WTC11 (cell line): ENCODE results near the gene GDI1. TPM values are rescaled to one million over a fixed set of nuclear protein-coding genes. Genes with fewer than 3 reads are reported as not detected.

ENCODE experiments used
- ATAC-seq: fragments of 200-7000 bp; cut with Tn5 transposase; 2 replicates; pipeline ENCODE4 v1.10.0; 2021; ENCODE audit warnings: mild to moderate bottlenecking, moderate library complexity
- CTCF ChIA-PET: fragments of 300-600 bp; sonication (Branson Sonifier 250); formaldehyde crosslinking; loops from one replicate; lab custom pipeline; 2021; ENCODE audit warnings: antibody characterized with exemption; lab: Charles Lee
- POLR2A ChIA-PET: fragments of 350-600 bp; sonication (Branson Sonifier 250); formaldehyde crosslinking; loops from one replicate; lab custom pipeline; 2021; ENCODE audit warnings: antibody characterized with exemption; lab: Charles Lee
- DNase-seq: peaks from one replicate; pipeline ENCODE4 v3.0.0; 2021; ENCODE audit warnings: low spot score
- H3K27ac Mint-ChIP-seq: 2 replicates; pipeline ENCODE4 v1.8.0; 2021; ENCODE audit warnings: mixed read lengths
- H3K27me3 Mint-ChIP-seq: 2 replicates; pipeline ENCODE4 v1.8.0; 2021; ENCODE audit warnings: low read depth, mild to moderate bottlenecking, moderate library complexity, mixed read lengths
- H3K36me3 Mint-ChIP-seq: 2 replicates; pipeline ENCODE4 v1.8.0; 2021; ENCODE audit warnings: mixed read lengths
- H3K4me1 Mint-ChIP-seq: 2 replicates; pipeline ENCODE4 v1.8.0; 2022; ENCODE audit warnings: mixed read lengths
- H3K4me3 Mint-ChIP-seq: 2 replicates; pipeline ENCODE4 v1.8.0; 2021; ENCODE audit warnings: mild to moderate bottlenecking, moderate library complexity, mixed read lengths
- H3K9me3 Mint-ChIP-seq: 2 replicates; pipeline ENCODE4 v1.8.0; 2021; ENCODE audit warnings: mixed read lengths
- AR ChIP-seq: fragments of 250-450 bp; sonication (Bioruptor Pico); IDR thresholded peaks from 2 replicates; pipeline ENCODE4 v1.9.0; 2021; ENCODE audit warnings: mild to moderate bottlenecking
- ATF1 ChIP-seq: sonication (generic); formaldehyde crosslinking; IDR thresholded peaks from 2 replicates; pipeline ENCODE4 v1.8.1; 2023; ENCODE audit warnings: mild to moderate bottlenecking, moderate library complexity, missing genetic modification reagents
- CDX4 ChIP-seq: fragments of 250-450 bp; sonication (Bioruptor Pico); IDR thresholded peaks from 2 replicates; pipeline ENCODE4 v1.9.0; 2021; ENCODE audit warnings: moderate library complexity, mild to moderate bottlenecking, inconsistent platforms, borderline replicate concordance
- CREB1 ChIP-seq: sonication (generic); formaldehyde crosslinking; IDR thresholded peaks from 2 replicates; pipeline ENCODE4 v1.8.0; 2023; ENCODE audit warnings: mild to moderate bottlenecking, missing genetic modification reagents
- ETV6 ChIP-seq: sonication (generic); formaldehyde crosslinking; IDR thresholded peaks from 2 replicates; pipeline ENCODE4 v1.8.1; 2022; ENCODE audit warnings: mild to moderate bottlenecking, missing genetic modification reagents
- FOXJ3 ChIP-seq: sonication (generic); formaldehyde crosslinking; IDR thresholded peaks from 2 replicates; pipeline ENCODE4 v1.9.0; 2021; ENCODE audit warnings: missing genetic modification reagents, mild to moderate bottlenecking, borderline replicate concordance
- GTF2I ChIP-seq: fragments of 250-450 bp; sonication (Bioruptor Pico); conservative IDR thresholded peaks from 2 replicates; pipeline ENCODE4 v1.4.0; 2021; ENCODE audit warnings: mild to moderate bottlenecking
- HMGXB4 ChIP-seq: sonication (generic); formaldehyde crosslinking; IDR thresholded peaks from 2 replicates; pipeline ENCODE4 v1.8.1; 2023; ENCODE audit warnings: mild to moderate bottlenecking, moderate library complexity, missing genetic modification reagents
- NR1H2 ChIP-seq: sonication (generic); formaldehyde crosslinking; IDR thresholded peaks from 2 replicates; pipeline ENCODE4 v1.9.0; 2021; ENCODE audit warnings: mild to moderate bottlenecking, moderate library complexity, missing genetic modification reagents
- RELA ChIP-seq: sonication (generic); formaldehyde crosslinking; IDR thresholded peaks from 2 replicates; pipeline ENCODE4 v1.8.1; 2022; ENCODE audit warnings: missing genetic modification reagents, mild to moderate bottlenecking, borderline replicate concordance
- SMAD3 ChIP-seq: sonication (generic); formaldehyde crosslinking; IDR thresholded peaks from 2 replicates; pipeline ENCODE4 v1.8.0; 2022; ENCODE audit warnings: missing genetic modification reagents, mild to moderate bottlenecking, borderline replicate concordance
- SMAD4 ChIP-seq: sonication (generic); formaldehyde crosslinking; IDR thresholded peaks from 2 replicates; pipeline ENCODE4 v1.8.0; 2022; ENCODE audit warnings: mild to moderate bottlenecking, missing genetic modification reagents
- ZNF138 ChIP-seq: sonication (generic); formaldehyde crosslinking; conservative IDR thresholded peaks from 2 replicates; pipeline ENCODE4 v1.8.1; 2022; ENCODE audit warnings: mild to moderate bottlenecking, moderate library complexity, missing genetic modification reagents
- ZNF396 ChIP-seq: fragments of 250-450 bp; sonication (Bioruptor Pico); IDR thresholded peaks from 2 replicates; pipeline ENCODE4 v1.8.0; 2021; ENCODE audit warnings: mild to moderate bottlenecking, moderate library complexity, borderline replicate concordance
- ZNF423 ChIP-seq: fragments of 250-450 bp; sonication (Bioruptor Pico); IDR thresholded peaks from 2 replicates; pipeline ENCODE4 v2.1.2; 2022; ENCODE audit warnings: mild to moderate bottlenecking, moderate library complexity
- ZNF425 ChIP-seq: fragments of 250-450 bp; sonication (Bioruptor Pico); conservative IDR thresholded peaks from 2 replicates; pipeline ENCODE4 v1.9.0; 2021; ENCODE audit warnings: mild to moderate bottlenecking
- ZSCAN18 ChIP-seq: fragments of 250-450 bp; sonication (Bioruptor Pico); IDR thresholded peaks from 2 replicates; pipeline ENCODE4 v2.1.2; 2022; ENCODE audit warnings: mild to moderate bottlenecking, moderate library complexity
- total RNA-seq: library from RNA; stranded (reverse); gene quantifications from 3 replicates; pipeline ENCODE4 v1.2.3, GENCODE V29; 2021
- TF ChIP-seq, protein P1 (sequence below): sonication (generic); formaldehyde crosslinking; IDR thresholded peaks from 2 replicates; pipeline ENCODE4 v1.8.1; 2023; ENCODE audit warnings: mild to moderate bottlenecking, missing genetic modification reagents
- TF ChIP-seq, protein P2 (sequence below): sonication (generic); formaldehyde crosslinking; IDR thresholded peaks from 2 replicates; pipeline ENCODE4 v1.8.1; 2022; ENCODE audit warnings: mild to moderate bottlenecking, missing genetic modification reagents, moderate library complexity, borderline replicate concordance

The GDI1 gene
- total RNA-seq, 1 experiment from 2014 or later = 108 TPM

DNA sequence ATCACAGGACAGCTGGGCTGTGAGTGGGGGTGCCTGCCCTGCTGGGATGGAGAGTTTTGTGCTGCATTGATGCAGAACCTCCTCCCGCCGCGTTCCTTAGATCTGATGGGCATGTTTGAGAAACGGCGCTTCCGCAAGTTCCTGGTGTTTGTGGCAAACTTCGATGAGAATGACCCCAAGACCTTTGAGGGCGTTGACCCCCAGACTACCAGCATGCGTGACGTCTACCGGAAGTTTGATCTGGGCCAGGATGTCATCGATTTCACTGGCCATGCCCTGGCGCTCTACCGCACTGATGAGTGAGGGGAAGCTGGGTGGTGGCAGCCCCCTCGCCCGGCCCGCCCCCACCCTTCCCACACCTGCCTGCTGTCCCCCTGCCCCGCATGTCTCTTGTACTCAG is 2.9 kb downstream of the GDI1 start:
- H3K4me3 Mint-ChIP-seq = no peak overlapping the region
- ATAC-seq (no peak), DNase-seq (no peak)
- H3K9me3 Mint-ChIP-seq = no peaks in the 10 kb centered on the region
- no peak for TF ChIP-seq RELA (CRISPR knock-in tag)
- no peak for TF ChIP-seq CREB1 (CRISPR knock-in tag)
- no peak for TF ChIP-seq NR1H2 (CRISPR knock-in tag)
- TF ChIP-seq ZNF138 = no peak
- no peak for TF ChIP-seq ZNF425 (CRISPR knock-in tag)
- TF ChIP-seq FOXJ3 (CRISPR knock-in tag) = no peak
- TF ChIP-seq SMAD3 (CRISPR knock-in tag) = no peak
- TF ChIP-seq GTF2I (CRISPR knock-in tag) = no peak
- TF ChIP-seq CDX4 (CRISPR knock-in tag) = no peak
- TF ChIP-seq ETV6 = no peak
- TF ChIP-seq ATF1 (CRISPR knock-in tag) = no peak
- no peak for TF ChIP-seq SMAD4
- no peak for TF ChIP-seq ZNF396 (CRISPR knock-in tag)
- no peak for TF ChIP-seq ZNF423
- no peak for TF ChIP-seq HMGXB4 (CRISPR knock-in tag)
- TF ChIP-seq, protein P1, sequence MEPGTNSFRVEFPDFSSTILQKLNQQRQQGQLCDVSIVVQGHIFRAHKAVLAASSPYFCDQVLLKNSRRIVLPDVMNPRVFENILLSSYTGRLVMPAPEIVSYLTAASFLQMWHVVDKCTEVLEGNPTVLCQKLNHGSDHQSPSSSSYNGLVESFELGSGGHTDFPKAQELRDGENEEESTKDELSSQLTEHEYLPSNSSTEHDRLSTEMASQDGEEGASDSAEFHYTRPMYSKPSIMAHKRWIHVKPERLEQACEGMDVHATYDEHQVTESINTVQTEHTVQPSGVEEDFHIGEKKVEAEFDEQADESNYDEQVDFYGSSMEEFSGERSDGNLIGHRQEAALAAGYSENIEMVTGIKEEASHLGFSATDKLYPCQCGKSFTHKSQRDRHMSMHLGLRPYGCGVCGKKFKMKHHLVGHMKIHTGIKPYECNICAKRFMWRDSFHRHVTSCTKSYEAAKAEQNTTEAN = no peak
- TF ChIP-seq, protein P2, sequence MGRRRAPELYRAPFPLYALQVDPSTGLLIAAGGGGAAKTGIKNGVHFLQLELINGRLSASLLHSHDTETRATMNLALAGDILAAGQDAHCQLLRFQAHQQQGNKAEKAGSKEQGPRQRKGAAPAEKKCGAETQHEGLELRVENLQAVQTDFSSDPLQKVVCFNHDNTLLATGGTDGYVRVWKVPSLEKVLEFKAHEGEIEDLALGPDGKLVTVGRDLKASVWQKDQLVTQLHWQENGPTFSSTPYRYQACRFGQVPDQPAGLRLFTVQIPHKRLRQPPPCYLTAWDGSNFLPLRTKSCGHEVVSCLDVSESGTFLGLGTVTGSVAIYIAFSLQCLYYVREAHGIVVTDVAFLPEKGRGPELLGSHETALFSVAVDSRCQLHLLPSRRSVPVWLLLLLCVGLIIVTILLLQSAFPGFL (CRISPR knock-in tag) = no peak
- TF ChIP-seq AR (CRISPR knock-in tag) = no peak
- TF ChIP-seq ZSCAN18 (CRISPR knock-in tag) = no peak
- no peaks in the 10 kb centered on the region for H3K27me3 Mint-ChIP-seq
- ChIA-PET POLR2A (no interaction called here), CTCF (no interaction called here)
- H3K27ac Mint-ChIP-seq = no peak overlapping the region
- peaks cover 12% of the 10 kb centered on the region for H3K4me1 Mint-ChIP-seq
- peaks cover 15% of the 10 kb centered on the region for H3K36me3 Mint-ChIP-seq
